HG03439 (cell line): ENCODE results near the gene CCNG2.

Experiments used
- ATAC-seq: cut with Tn5 transposase; IDR thresholded peaks from one replicate; pipeline ENCODE4 v1.9.1; 2021; ENCODE audit warnings: mild to moderate bottlenecking, moderate library complexity; ENCODE audit not compliant: unreplicated experiment

Gene CCNG2

GRCh38 chr4:77201343-77201742 lies 44.3 kb downstream of the CCNG2 start:
- ATAC-seq, result no peak

GRCh38 chr4:77201857-77202256 lies 44.9 kb downstream of the CCNG2 start:
- no peak for ATAC-seq

- no peak for ATAC-seq
These were observed 45.5 kb downstream of the CCNG2 start for GRCh38 chr4:77202491-77202890.

- ATAC-seq, result peak; percentile 65
These were observed 46.6 kb downstream of the CCNG2 start for GRCh38 chr4:77203380-77204197.

- no peak for ATAC-seq
These were observed 47.6 kb downstream of the CCNG2 start for GRCh38 chr4:77204621-77205020.

GRCh38 chr4:77209012-77209411 lies 52.0 kb downstream of the CCNG2 start:
- no peak for ATAC-seq

GRCh38 chr4:77209936-77210335 lies 52.9 kb downstream of the CCNG2 start:
- no peak for ATAC-seq

GRCh38 chr4:77215107-77215506 lies 58.1 kb downstream of the CCNG2 start:
- no peak for ATAC-seq

GRCh38 chr4:77217526-77217925 lies 60.5 kb downstream of the CCNG2 start:
- no peak for ATAC-seq

GRCh38 chr4:77219266-77219665 lies 62.3 kb downstream of the CCNG2 start:
- no peak for ATAC-seq
